HG03139 (cell line): Measurements from ENCODE around the gene CLASP1.

Experiments
- ATAC-seq: cut with Tn5 transposase; IDR thresholded peaks from one replicate; pipeline ENCODE4 v1.9.1; 2021; ENCODE audit not compliant: unreplicated experiment

Gene CLASP1

DNA sequence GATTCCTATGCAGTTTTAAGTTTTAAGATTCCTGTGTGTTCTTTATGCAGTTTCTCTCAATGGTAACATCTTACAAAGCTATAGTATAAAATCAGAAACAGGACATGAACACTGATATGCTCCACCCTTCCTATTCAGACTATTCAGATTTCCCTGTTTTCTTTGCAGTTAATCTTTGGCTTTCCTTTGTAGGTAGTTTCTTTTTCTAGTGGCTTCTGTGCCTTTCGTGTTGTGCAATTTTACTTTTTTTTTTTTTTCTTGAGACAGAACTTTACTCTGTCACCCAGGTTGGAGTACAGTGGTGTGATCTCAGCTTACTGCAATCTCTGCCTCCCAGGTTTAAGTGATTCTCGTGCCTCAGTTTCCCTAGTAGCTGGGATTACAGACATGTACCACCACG is 213.5 kb downstream of the CLASP1 start:
- no peak for ATAC-seq

DNA sequence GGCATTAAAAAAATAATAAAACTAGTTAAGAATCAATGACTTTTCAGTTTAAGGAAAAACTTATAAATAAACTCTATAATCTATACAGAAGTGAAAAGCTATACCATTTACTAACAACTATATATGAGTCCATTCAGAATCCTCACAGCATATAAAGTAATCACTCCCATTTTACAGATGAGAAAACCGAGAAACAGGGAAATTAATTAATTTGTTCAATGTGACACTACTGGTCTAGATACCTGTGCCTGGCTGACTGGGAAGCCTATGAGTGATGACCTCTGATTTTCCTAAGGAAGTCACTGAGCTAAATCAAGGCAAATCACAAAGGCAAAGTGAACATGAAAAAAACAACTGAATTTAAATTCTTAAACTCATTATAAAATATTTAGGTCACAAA is 218.0 kb downstream of the CLASP1 start:
- no peak for ATAC-seq

DNA sequence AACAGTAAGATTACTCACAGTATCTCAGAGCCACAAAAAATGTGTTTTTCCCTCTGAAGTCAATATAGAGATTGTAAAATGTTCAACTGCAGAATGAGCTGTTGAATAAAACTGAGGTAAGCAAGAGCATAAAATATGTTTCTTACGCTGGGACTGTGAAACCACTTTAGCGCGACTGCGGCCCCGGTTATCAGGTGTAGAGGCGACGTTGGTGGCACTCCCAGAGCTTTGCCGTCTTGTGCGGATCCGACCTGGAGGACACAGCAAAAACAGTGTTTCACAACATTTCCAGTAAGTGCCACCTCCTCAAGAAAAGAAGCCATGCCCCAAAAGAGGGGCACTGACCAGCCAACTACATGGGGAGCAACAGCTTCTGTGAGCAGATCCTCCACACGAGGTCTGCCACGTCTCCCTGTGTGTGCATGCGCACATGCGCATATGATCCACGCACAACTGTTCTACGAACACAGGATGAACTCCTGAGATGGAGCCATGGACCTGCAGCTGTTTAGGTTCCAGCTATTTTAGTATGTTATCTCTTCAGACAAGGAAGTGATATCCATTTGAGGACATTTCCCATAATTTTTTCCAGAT is 219.2 kb downstream of the CLASP1 start:
- no peak for ATAC-seq

DNA sequence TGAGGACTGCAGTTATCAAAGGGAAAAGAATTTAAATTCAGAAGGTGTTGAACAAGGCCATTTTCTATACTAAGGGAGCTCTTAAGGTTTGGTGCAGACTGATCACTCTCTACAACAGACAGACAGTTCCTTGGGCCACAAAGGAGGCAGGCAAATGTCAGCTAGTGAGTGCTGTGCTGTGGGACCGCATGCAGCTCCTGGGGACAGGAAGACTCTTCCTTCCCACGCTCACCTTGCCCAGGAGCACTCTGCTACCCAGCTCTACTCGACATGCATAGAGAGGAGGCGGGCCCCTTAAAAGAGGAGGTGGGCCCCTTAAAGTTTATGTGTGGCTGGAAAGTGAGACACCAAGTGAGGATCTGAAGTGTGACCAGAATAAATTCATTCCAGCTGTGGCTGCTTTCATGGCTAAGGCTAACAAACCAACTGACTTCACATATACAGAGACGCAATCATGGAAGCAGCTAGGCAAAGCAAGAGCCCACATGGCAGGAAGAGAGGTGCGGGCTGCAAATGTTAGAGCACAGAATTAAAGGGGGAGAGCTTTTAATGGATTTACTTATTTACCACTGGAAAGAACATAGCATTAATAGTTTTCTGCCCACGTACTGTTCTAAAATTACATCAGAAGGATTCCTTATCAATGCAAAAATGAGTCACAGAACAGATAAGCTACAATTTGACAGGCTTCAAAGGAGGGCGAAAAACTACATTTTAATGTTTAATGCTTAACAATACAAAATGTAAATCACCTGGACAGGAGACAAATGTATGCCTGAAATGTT is 220.0 kb downstream of the CLASP1 start:
- ATAC-seq, result no peak

DNA sequence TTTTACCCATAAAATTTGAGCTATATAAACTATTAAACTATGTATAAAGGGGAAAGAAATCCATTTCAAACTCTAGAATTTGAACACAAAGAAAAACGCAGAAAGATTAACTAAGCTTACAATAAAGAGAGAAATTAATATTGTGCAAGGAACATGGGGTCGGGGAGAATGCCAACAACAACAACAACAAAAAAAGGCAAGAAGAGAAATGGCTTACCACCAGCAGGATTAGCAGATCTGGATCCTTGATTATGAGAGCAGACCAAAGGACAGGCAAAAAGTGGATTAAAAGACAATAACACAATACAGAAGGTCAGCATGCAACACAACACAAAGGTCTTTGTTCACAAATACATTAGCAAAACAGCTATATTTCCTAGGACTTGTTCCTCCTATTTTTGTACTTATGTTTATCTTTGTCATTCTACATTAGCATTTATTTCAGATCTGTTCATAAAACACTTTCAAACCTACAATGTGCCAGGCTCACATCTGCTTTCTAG is 222.0 kb downstream of the CLASP1 start:
- ATAC-seq, result no peak

DNA sequence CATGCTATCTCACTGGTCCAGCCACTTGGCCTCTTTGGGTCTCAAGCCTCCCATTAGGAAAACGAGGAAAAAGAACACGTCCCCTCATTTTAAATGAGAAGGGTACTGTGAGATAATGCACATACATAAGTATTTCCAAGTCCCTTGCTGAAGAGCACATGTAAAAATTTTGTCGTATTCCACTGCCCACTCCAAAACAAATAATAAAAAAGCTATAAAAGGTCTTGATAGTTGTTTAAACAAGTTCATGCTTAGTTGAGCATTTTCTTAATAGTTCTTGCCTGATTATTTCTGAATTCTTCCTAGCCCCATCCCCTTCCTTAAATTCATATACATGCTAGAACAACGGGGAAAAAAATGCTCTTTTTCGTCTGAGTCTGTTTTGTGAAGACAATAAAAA is 228.8 kb downstream of the CLASP1 start:
- ATAC-seq, result no peak

DNA sequence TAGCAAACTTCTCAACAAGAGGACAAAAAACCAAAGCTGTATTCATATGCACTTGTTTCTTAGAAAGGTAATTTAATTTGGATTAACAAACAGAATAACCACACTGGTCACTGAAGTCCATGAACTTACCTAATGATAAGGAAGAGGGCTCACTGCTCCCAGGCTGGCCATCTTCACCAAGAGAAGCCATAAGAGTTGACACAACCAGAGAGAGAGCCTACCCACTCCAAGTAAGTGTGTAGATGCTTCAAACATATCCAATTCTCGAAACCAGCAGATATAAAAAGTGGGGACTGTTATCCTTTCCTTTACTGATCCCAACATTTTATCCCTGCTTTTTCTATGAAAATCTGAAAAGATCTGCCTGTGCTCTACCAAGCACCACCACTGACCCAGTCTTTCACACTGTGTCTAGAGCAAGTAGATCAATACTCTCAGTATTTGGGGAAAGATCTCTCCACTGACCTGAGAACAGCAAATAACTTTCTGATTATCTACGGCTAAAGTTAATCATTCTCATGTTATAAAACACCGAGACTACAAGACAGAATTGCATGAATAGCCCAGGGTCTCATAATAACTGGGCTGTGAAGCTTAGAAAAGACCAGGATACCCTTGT is 230.1 kb downstream of the CLASP1 start:
- no peak for ATAC-seq

DNA sequence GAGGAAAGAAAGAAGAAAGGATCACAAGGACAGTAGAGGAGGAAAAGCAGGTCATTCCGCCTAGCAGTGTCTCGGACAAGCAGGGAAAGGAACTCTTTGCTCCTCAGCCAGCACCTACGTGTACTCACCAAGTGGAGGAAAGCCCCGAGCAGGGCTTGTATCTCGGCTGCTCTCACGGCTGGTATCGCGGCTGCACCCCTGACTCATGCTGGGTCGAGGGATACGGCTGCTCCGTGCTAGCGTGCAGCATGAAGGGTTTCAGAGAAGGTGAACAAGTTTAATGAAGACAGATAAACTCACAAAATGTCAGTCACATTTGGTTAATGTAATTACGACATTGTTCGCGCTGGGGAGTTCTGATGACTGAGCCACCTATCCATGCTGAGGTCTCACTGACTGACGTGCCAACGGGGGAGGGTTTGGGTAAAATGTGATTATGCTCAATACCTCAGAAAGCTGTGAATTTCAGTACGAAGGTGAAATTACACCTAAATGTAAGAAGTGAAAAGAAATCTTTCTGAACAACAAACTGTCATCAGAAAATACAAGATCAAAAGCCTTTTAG is 230.7 kb downstream of the CLASP1 start:
- ATAC-seq, result no peak

DNA sequence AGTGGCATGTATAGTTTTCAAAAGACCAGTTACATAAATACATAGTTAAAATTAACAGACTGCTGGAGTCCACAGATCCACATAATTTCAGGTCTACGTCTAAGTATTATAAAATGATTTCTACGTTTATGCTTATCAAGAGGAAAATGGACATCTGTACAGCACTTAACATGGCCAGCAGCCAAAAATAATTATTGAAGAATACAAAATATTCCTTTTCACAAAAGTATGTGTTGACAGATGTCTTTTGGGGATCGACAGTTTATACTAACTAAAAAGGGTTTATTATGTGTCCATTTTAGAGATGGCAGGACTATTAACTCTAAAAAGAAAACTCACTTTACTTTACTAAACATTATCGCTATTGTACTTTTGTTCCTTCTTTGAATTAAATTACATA is 231.4 kb downstream of the CLASP1 start:
- no peak for ATAC-seq

DNA sequence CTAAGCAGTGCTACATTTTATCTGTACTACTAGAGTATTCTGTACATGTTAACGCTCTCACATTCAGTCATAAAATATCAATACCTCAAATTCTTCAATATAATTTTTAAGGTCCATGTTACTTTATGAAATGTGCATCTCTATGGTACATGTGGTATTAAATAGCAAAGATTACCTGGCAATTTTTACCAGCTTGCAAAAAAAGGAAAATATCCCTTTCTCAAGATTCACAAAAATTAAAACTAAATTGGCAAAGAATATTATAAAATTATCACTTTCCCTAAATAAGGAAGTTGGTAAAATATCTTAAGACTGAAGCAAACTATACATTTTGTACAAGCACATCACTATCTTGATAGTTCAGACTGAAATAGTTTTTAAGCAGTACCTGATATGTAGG is 233.5 kb downstream of the CLASP1 start:
- no peak for ATAC-seq

DNA sequence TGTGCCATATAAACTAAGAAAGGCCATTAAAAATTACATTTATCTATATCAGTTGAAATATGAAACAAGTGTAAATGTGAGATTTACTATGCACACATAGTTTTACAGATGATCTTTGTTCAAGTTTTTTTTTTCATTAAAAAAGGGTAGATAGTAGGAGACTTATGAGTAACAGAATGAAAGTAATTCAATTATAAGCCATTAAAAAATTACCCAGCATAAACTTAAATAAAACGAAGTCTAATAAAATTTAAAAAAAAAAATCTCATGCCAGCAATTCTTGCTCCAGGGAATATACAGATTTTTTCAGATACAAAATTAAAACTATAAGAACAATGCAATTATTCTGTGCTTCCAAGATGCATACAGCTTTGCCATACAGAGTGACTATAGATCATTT is 236.9 kb downstream of the CLASP1 start:
- ATAC-seq, result no peak

DNA sequence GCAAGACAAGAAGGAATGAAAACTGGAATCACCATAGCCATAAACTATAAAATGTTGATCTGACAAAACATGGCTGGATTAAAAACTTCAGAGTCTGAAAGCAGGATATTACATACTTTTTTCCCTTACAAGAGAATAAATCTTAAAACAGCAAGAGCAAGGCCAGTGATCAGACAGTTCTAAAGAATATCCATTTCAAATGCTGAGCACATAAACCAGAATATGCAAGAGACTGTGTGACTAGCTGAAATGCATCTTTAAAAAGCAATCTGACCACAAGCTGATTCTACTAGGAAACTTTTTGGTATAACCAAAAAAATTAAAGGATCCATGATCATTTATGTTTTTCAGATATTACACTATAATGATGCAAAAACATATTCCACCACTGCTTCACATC is 239.3 kb downstream of the CLASP1 start:
- ATAC-seq, result no peak

DNA sequence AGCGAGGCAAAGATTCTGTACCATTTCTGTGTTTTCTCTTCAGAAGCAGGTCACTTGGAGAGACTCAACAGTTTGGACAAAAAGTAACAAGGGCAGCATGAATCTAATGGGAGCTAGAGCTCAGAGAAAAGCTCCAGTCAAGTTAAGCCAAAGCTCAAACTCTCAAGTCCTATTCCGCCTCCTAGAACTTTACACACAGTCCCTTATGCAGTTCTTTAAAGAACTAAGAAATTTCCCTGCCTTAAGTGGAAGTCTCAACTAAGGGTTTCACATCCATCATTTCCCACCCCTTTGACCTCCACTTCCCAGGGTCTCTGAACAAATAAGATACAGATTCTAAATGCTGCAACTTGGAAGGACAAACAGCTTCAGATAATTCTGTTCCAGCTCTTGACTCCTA is 239.9 kb downstream of the CLASP1 start:
- no peak for ATAC-seq

DNA sequence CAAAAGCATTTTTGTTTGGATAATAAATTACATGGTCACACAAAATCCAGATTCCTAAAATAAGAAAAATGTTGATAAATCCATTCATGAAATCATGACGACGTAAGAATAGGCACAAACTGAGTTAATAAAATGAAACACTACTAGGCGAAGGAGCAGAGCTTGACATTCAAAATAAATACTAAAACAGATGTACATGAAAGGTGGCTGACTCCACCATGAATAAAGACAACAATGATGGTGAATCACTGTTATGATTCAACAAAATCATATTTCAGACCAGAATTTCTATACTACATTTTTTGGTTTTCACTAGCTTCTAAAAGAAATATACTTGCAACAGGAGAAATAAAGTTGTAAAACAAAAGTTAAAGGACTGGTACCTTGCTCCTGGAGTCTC is 240.6 kb downstream of the CLASP1 start:
- ATAC-seq, result no peak

DNA sequence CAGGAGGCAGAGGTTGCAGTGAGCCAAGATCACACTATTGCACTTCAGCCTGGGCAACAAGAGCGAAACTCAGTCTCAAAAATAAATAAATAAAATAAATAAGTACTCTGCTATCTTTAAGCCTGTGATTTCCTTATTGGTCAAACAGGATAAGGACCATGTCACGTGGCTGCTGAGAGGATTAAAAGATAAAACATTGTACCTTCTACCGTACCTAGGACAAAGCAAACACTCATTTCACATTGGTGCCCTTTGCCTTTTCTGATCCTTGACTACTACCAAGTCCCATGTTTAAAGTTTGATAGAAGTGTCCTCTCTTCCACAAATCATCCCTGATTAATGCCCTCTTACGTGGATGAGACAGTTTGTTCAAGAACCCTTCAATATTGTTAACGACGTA is 244.0 kb downstream of the CLASP1 start:
- no peak for ATAC-seq

DNA sequence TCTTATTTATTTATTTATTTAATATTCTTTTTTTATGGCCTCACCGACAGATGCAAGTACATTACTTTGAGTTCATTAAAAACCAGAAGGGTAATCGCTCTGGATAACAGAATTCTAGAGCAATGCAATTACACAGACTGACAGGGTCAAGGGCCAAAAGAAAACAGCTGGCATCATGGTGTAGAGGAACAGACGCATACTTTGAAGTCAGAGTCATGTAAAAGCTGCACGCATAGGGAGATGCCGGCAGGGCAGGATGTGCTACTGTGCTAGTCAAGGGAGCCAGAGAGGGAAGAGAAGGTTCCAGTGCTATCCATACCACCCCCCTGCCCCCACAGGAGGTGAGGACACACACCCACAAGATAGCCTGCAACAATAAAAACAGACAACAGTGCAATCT is 249.1 kb downstream of the CLASP1 start:
- no peak for ATAC-seq

DNA sequence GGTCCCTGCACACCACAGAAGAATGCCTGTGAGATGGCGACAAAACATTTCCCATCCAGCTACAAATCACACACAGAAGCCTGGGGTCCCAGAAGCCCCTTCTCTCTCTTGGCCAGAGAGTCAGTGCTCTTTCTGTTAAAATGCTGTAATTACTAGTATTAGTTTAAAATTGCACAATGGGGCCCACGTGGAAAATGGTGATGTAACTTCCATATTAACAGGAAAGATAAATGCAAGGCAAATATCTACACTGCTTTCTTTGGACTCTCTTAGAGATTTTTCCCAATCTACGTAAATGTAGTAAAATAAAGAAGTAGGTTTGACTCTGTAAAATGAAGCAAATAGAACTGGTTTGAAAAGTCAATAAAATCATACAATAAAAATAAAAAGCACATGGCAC is 250.4 kb downstream of the CLASP1 start:
- no peak for ATAC-seq

DNA sequence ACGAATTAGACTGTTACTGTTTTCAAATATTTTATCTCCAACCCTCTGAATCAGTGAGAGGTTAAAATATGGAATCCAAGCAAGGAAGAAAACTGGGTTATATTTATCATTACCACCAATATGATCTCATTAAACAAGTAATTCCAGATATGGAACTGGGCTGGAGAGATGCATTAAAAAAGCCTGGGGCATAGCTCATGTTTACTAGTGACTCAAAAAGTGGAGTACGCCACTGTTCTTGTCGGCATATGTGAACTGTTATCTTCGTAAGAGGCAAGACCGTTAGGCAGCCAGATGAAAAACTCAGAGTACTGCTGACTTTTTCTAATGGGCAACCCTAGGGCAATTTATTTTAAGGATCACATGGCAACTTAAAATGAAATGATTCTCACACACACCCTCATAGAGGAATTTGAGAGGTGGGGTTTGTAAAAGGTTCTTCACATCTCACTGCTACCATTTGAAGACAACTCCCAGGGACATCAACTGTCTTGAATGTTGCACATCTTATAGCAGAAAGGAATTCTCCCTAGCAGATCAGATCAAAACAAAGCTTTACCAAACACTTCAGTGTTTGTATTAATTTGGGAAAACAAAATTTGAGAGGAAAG is 259.1 kb downstream of the CLASP1 start:
- ATAC-seq, result no peak

DNA sequence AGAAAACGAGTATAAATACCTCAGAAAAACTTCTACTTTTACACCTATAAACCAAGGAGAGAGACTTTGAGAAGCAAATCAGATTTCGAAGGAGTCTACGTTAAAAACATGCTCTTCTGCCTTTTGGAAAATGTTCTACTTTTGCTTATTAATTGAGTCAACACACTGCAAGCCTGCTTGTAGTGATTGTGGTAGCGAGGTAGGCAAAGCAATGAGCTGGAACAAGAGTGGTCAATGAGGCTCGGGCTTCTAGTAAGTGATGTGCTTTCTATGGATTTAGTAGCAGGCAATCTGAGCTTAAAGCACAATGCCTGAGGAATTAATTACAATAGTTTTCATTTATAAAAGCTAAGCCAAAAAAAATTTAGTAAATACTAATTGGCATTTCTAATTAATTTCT is 260.9 kb downstream of the CLASP1 start:
- no peak for ATAC-seq

DNA sequence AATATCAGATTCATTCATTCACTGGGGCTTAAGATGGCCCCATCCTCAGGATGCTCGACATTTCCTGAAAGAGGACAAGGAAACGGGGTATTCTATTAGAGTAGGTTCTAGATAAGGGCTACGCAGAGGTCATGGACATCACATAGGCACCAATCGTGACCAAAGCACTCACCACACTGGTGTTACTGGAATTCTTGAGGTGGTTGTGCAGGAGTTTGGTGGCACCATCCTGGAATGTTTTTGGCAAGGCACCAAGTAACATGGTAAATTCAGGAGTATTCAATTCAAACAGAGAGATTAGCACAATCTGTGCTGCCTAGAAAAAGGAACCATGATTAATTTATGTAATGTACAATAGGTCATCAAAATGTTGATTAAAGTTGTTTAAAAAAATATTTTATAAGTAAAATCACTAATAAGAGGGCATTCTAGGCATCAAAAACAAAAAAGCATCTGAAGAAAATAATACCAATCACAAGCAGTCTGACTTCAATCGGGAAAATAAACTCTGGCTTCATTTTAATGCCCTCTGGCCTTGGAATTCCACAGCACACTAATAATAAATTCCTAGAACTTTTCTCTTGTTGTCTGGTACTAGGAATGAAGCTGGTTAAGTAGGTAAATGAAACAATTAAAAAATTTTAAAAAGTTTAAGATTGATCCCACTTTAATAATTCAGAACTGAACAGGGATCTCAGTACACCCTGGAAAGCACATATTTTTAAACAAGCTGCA is 261.5 kb downstream of the CLASP1 start:
- no peak for ATAC-seq

DNA sequence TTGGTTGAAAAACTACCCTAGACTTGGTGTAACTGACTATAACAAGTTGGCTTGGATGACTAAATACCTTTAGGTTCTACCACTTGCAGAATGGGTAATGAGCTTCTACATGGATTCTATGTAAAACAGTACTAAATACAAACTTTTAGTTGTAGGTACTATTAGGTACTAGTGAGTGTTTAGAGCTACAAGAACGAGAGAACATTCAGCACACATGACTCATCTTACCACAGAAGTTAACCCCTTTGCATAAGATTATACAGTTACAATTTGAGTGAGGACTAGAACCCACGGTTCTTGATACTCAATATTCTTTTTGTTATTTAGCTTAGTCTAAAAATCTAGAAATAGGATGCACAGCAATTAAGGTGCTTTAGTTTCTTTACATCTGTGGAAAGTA is 262.6 kb downstream of the CLASP1 start:
- no peak for ATAC-seq
